Measurements from ENCODE around the gene WNT3A.

Gene WNT3A

DNA sequence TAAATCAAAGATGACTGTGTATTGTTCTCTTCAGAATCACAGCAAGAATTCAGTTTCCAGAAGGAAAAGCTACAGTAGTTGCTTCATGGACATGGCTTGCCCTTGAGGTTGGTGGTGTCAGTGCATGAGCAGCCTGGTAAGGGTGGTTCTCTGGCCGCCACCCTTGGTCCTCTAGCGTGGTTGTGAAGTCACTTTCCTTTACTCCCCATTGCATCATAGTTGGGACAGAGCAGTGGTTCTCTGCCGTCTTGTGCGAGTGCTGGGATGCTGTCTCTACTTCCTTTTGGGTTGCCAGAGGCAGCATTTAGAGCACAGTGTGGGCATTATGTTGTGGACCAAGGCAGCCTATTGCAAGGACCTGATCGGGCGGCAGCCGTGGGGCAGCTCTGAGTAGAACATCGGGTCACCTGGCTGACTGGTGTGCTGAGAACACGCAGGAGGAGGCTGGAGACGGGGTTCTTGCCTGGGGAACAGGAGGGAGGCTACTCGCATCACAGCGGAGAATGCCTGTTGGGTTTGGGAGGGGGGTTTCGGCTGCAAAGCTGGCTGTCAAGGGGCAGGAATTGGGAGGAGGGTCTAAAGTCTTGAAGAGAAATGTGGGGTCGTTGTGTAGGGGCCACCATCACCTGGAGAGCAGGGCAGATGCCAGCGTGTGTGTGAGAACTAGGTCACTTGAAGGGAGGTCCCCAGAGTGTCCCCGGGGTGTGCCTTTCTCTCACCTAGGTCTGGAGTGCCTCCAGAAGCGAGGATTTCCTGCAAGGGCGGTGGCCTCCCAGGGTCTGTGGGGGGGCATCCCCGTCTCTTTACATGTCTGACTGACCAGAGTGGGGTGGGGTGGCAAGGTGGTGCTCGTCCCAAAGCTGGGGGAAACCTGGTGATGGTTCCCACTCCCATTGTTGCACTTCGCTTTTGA, 82.0 kb downstream of the WNT3A start:
- DNase-seq = no peak

GRCh38 chr1:228089519-228090380, 83.0 kb downstream of the WNT3A start:
- DNase-seq = no peak

DNA sequence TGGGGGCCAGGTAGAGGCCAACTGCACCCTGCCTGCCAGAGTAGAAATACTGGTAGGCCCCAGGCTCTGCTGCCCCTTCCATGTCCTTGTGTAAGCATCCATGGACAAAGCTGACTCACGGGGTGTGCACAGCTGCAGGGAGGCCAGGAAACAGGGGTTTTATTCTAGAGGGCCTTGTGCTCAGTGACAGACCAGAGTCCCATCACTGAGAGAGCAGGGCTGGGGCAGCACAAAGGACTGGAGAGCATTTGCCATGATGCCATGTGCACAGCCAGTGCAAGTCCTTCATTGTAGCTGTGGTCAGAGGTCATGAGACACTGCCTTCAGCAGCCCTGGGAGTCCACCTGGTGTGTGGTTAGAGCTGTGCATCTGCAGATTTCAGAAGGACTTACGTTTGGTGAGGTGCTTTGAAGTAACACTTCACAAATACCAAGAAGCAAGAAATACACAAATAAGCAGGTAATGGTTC, 83.8 kb downstream of the WNT3A start:
- no peak for DNase-seq

DNA sequence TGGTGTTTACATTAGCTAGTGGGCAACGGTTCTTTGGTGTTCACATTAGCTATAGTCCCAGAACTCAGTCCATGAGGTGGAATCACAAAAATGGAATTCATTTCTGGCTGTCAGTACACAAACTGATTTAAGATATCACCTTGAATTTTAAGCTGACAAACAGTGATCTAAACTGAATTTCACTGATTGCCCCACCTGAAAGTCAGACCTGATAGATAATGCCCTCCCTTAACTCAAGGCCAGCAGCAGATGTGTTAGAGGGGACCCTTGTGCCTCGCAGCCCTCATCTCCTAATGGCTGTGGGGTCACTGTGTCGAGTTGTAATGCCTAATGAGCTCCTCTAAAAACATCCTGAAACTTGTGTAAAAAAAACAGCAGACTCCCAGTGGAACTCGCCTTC, 84.3 kb downstream of the WNT3A start:
- DNase-seq = no peak

- DNase-seq = no peak
These were observed 85.7 kb downstream of the WNT3A start for GRCh38 chr1:228092342-228093049.

DNA sequence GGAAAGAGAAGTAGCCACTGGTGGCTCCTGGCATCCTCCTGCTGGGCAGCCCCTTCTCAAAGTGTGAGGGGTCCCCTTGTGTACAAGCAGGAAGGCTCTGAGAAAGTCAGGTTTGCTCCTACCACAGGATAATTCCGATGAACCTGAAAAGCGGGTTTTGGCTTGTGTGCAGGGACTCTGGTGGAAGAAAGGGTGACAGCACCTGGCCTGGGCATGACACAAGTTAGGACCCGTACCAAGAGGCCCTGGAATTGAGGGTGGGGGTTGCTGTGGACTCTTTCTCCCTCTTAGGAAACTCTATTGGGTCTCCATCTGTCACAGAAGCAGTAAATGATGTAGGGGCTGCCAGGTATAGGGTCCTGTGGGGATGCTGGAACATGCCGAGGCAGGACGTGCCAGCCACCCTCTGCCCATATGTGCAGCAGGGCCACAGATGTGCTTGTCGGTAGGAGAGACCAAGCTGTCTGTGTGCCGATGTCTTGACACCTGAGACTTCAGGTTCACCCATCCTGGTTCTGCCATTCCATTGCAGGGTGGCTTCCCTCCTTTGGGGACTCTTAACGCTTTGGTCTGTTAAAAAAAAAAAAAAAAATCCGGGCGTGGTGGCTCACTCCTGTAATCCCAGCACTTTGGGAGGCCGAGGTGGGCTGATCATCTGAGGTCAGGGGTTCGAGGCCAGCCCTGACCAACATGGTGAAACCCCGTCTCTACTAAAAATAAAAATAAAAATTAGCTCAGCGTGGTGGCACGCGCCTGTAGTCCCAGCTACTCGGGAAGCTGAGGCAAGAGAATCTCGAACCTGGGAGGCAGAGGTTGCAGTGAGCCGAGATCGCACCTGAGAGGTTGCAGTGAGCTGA, 86.5 kb downstream of the WNT3A start:
- DNase-seq = no peak

GRCh38 chr1:228094432-228095016, 87.7 kb downstream of the WNT3A start:
- DNase-seq = no peak

DNA sequence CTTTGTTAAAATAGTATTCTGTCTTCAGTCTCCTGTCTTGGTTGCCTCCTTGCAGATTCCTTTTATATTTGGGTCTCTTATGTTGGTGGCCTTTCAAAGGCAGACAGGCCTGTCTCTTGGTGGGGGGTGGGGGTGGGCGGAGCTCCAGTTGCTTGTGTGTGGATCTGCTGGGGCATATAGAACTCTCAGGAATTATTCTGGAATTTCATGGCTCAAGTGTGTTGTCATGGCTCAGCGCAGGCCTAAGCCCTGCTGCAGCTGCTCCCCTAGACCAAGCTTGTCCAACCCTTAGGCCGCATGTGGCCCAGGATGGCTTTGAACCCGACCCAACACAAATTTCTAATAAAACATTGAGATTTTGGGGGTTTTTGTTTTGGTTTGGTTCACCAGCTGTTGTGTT, 88.4 kb downstream of the WNT3A start:
- DNase-seq = no peak

GRCh38 chr1:228095938-228096337, 89.1 kb downstream of the WNT3A start:
- DNase-seq = no peak

DNA sequence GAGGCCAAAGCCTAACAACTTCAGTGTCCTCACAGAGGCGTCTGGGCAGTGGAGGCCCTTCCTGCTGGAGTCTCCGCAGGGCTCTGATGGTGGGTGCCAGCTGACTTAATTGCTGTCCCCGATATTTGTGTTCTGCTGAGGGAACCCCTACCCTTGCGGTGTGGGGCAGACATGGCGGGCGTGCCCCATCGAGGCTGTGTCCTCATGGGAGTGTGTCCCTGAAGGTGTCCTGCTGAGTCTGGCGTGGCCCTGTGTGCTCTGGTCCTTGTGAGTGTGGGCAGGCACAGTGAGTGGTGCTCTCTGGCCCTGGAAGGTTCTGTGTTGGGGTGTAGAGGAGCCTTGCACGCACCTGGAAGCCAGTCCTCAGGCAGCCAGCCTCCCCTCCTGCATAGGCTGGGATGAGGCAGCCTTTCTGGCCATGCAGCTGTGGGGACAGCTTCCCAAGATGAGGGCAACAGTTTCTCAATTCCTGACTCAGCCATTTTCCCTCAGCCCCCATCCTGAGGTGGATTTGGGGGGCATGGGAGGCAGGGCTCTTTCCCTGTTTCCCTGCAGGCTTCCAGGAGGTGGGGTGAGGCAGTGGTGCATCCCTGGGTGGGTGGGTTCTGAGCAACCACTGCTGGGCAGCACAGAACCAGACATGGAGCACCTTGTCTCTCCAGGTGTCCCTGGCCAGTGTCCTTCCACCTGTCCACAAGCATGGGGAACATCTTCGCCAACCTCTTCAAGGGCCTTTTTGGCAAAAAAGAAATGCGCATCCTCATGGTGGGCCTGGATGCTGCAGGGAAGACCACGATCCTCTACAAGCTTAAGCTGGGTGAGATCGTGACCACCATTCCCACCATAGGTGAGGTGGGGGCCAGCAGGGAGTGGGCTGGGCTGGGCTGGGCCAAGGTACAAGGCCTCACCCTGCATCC, 89.9 kb downstream of the WNT3A start:
- DNase-seq = no peak

- no peak for DNase-seq
These were observed 90.7 kb downstream of the WNT3A start for GRCh38 chr1:228097333-228098081.

- no peak for DNase-seq
These were observed 91.6 kb downstream of the WNT3A start for GRCh38 chr1:228098323-228098931.

DNA sequence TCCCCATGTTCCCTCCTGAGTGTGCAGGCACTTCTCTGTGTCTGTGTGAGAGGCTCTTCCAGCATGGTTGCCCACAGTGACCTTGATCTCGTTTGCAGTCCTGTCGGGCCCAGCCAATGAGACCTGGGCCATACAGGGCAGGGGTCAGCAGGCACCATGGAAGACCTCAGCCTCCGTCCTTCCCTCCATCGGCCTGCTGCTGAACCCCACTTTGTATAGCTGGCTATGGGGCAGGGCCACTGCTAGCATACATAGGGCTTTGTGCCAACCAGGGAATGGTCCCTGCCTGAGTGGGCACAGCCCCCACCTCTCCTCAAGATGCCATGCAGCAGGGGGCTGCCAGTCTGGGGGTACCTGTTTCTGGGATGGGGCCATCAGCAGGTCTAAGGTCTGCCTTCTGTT, 92.5 kb downstream of the WNT3A start:
- no peak for DNase-seq

GRCh38 chr1:228100822-228101613, 94.2 kb downstream of the WNT3A start:
- DNase-seq = no peak

GRCh38 chr1:228101614-228101993, 94.8 kb downstream of the WNT3A start:
- no peak for DNase-seq

GRCh38 chr1:228101994-228102790, 95.4 kb downstream of the WNT3A start:
- DNase-seq = peak; percentile 53

DNA sequence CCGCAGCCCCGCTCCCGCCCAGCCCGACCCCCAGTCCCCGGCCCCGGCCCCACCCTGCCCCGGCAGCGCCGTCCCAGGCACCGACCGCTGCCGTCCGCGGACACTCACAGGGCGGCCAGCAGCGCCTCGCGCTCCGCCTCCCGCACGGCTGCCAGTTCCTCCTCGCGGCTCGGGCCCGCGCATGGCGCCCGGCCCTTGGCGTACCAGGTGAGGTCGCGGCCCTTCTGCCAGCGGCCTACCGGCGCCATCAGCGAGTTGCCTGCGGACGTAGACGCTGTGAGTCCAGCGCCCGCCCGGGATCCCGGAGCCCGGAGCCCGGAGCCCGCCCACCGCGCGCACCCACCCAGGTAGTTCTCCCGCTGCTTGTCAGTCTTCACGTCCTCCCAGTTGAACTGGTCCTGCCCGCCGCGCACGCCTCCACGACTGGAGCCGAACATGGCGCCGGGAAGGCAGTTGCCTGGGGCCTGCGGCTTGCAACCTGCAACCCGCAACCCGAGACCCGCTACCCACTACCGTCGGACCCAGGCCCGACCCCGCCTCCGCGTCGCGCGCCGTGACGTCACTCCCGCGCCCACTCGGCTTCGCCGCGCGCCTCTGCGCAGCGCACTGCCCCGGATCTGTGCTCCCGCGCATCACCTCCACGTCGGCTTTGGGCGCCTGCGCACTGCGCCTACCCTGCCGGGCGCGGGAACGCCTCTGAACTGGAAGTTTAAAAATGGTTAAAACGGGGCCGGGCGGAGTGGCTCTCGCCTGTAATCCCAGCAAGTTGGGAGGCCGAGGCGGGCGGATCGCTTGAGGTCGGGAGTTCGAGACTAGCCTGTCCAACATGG, 96.2 kb downstream of the WNT3A start, which contains the start of gene C1orf35:
Gene C1orf35, minus strand, starts transcription at position 535 of the 830 bp plus-strand sequence. Its CDS starts 98 bp downstream, at position 437.
- peak; percentile 90 to 91 for DNase-seq
